ENCODE results near the gene ACIN1. TPM values are rescaled to one million over a fixed set of nuclear protein-coding genes. Genes with fewer than 3 reads are reported as not detected.
A peak's percentile ranks its signal among the peaks of the same experiment; 100 is the strongest.

Gene ACIN1
- total and polyA plus RNA-seq, 2 of the 13 experiments (the other 11 are each of a cell fraction or from before 2014, with no cell fraction given), result 165 to 183 TPM

DNA sequence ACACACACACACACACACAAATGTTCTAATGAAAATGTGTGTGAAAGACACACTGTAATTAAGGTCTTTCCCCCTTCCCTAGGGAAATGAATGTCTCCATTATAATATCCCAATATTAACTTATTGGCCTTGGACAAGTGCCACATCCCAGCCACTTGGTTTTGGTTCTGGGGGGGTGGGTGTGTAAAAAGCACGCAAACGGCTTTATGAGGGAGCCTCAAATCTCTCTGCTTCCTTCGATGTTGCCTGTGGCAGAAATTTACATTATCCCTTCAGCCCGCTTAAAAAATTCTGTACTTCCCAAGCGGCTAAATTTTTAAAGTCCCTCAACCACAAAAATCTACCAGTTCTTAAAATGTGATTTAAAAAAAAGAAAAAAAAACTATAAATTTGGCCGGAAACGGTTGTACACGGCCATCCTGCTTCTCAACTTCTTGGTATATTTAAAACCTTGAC, 85.4 kb downstream of the ACIN1 start (continued):
- TF ChIP-seq ELF4 (CRISPR knock-in tag; IDR thresholded peaks at IDR 0.05; ENCODE audit: borderline replicate concordance) (0 out of 2 replicates have a peak, but pooled peaks have one; percentile 55), JUND (CRISPR knock-in tag; IDR thresholded peaks at IDR 0.05) (no peak), ZNF317 (CRISPR knock-in tag; IDR thresholded peaks at IDR 0.05) (peak; percentile 7; the same call in 1 of the 2 replicates), AGO2 (optimal IDR thresholded peaks at IDR 0.05; ENCODE audit: low read depth, low read length) (no peak), SUZ12 (IDR thresholded peaks at IDR 0.05; ENCODE audit: low read depth, low read length) (no peak), ZFP36L1 (CRISPR knock-in tag; IDR thresholded peaks at IDR 0.05) (no peak), GABPA (IDR thresholded peaks at IDR 0.05; ENCODE audit: low read depth, low read length) (no peak), GABPA (CRISPR knock-in tag; IDR thresholded peaks at IDR 0.05; ENCODE audit: low read depth) (no peak), ZNF496 (CRISPR knock-in tag; IDR thresholded peaks at IDR 0.05; ENCODE audit: insufficient replicate concordance) (no peak), KLF16 (CRISPR knock-in tag; IDR thresholded peaks at IDR 0.05) (peak in 1 of 2 experiments; percentile 18; a peak in 2 of 4 replicates), FOXA3 (CRISPR knock-in tag; IDR thresholded peaks at IDR 0.05) (0 out of 2 replicates have a peak, but pooled peaks have one; percentile 3), RARG (CRISPR knock-in tag; IDR thresholded peaks at IDR 0.05; ENCODE audit: low read depth) (no peak), PAWR (CRISPR knock-in tag; IDR thresholded peaks at IDR 0.05; ENCODE audit: borderline replicate concordance) (no peak), ZNF484 (CRISPR knock-in tag; IDR thresholded peaks at IDR 0.05; ENCODE audit: borderline replicate concordance, low read depth) (no peak), RARA (CRISPR knock-in tag; IDR thresholded peaks at IDR 0.05) (no peak), DNMT3B (CRISPR knock-in tag; conservative IDR thresholded peaks at IDR 0.05) (peak; percentile 81; the same call in 1 of the 2 replicates), ZNF468 (CRISPR knock-in tag; IDR thresholded peaks at IDR 0.05) (no peak), ZNF83 (CRISPR knock-in tag; IDR thresholded peaks at IDR 0.05; ENCODE audit: borderline replicate concordance) (no peak), ZNF775 (CRISPR knock-in tag; IDR thresholded peaks at IDR 0.05; ENCODE audit: borderline replicate concordance) (no peak), RXRB (CRISPR knock-in tag; IDR thresholded peaks at IDR 0.05; ENCODE audit: borderline replicate concordance) (no peak; the same call in 1 of the 2 replicates), ZNF234 (CRISPR knock-in tag; conservative IDR thresholded peaks at IDR 0.05) (no peak)
- TF ChIP-seq, protein P1, sequence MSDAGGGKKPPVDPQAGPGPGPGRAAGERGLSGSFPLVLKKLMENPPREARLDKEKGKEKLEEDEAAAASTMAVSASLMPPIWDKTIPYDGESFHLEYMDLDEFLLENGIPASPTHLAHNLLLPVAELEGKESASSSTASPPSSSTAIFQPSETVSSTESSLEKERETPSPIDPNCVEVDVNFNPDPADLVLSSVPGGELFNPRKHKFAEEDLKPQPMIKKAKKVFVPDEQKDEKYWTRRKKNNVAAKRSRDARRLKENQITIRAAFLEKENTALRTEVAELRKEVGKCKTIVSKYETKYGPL (CRISPR knock-in tag; IDR thresholded peaks at IDR 0.05), result 0 out of 2 replicates have a peak, but pooled peaks have one; percentile 1
- TF ChIP-seq, protein P2, sequence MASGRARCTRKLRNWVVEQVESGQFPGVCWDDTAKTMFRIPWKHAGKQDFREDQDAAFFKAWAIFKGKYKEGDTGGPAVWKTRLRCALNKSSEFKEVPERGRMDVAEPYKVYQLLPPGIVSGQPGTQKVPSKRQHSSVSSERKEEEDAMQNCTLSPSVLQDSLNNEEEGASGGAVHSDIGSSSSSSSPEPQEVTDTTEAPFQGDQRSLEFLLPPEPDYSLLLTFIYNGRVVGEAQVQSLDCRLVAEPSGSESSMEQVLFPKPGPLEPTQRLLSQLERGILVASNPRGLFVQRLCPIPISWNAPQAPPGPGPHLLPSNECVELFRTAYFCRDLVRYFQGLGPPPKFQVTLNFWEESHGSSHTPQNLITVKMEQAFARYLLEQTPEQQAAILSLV (CRISPR knock-in tag; IDR thresholded peaks at IDR 0.05; ENCODE audit: borderline replicate concordance), result no peak
- TF ChIP-seq, protein P3, sequence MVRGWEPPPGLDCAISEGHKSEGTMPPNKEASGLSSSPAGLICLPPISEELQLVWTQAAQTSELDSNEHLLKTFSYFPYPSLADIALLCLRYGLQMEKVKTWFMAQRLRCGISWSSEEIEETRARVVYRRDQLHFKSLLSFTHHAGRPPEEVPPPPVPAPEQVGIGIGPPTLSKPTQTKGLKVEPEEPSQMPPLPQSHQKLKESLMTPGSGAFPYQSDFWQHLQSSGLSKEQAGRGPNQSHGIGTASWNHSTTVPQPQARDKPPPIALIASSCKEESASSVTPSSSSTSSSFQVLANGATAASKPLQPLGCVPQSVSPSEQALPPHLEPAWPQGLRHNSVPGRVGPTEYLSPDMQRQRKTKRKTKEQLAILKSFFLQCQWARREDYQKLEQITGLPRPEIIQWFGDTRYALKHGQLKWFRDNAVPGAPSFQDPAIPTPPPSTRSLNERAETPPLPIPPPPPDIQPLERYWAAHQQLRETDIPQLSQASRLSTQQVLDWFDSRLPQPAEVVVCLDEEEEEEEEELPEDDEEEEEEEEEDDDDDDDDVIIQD (CRISPR knock-in tag; IDR thresholded peaks at IDR 0.05; ENCODE audit: low read depth), result no peak; the same call in 1 of the 2 replicates
- TF ChIP-seq, protein P4, sequence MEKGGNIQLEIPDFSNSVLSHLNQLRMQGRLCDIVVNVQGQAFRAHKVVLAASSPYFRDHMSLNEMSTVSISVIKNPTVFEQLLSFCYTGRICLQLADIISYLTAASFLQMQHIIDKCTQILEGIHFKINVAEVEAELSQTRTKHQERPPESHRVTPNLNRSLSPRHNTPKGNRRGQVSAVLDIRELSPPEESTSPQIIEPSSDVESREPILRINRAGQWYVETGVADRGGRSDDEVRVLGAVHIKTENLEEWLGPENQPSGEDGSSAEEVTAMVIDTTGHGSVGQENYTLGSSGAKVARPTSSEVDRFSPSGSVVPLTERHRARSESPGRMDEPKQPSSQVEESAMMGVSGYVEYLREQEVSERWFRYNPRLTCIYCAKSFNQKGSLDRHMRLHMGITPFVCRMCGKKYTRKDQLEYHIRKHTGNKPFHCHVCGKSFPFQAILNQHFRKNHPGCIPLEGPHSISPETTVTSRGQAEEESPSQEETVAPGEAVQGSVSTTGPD (CRISPR knock-in tag; IDR thresholded peaks at IDR 0.05), result no peak
- TF ChIP-seq, protein P5, sequence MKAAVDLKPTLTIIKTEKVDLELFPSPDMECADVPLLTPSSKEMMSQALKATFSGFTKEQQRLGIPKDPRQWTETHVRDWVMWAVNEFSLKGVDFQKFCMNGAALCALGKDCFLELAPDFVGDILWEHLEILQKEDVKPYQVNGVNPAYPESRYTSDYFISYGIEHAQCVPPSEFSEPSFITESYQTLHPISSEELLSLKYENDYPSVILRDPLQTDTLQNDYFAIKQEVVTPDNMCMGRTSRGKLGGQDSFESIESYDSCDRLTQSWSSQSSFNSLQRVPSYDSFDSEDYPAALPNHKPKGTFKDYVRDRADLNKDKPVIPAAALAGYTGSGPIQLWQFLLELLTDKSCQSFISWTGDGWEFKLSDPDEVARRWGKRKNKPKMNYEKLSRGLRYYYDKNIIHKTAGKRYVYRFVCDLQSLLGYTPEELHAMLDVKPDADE (CRISPR knock-in tag; IDR thresholded peaks at IDR 0.05), result no peak

All from HepG2 (cell line).